RPMI7951 (cell line): ENCODE results near the gene RNU6-1. TPM values are rescaled to one million over a fixed set of nuclear protein-coding genes. Genes with fewer than 3 reads are reported as not detected.
A peak's percentile ranks its signal among the peaks of the same experiment; 100 is the strongest.

Experiments used
- DNase-seq: peaks from one replicate; pipeline ENCODE4 v3.0.0-alpha.2; 2012; ENCODE audit warnings: low read depth
- total RNA-seq: library from RNA; depleted of rRNA; stranded (reverse); fragments of >200 nt; shearing (Covaris generic); gene quantifications from 2 replicates; pipeline ENCODE4 v1.2.3, GENCODE V29; 2014

RNU6-1 gene
- total RNA-seq, 1 experiment from 2014 or later, result not detected

DNA sequence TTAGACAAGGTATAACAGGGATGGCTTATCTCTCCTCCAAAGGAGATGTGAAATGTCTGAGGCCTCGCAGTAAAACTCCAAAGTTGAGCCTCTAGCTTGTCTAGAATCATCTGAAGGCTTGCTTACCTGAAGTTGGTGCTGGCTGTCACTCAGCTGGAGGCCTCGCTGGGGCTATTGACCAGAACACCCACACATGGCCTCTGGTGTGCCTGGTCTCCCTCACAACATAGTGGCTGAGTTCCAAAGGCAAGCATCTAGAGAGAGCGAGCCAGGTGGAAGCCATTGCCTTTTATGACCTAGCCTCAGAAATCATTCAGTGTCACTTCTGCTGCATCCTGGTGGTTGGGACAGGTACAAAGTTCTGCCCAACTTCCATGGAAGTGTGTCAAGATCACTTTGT is 17.4 kb upstream of the RNU6-1 start:
- no peak for DNase-seq

DNA sequence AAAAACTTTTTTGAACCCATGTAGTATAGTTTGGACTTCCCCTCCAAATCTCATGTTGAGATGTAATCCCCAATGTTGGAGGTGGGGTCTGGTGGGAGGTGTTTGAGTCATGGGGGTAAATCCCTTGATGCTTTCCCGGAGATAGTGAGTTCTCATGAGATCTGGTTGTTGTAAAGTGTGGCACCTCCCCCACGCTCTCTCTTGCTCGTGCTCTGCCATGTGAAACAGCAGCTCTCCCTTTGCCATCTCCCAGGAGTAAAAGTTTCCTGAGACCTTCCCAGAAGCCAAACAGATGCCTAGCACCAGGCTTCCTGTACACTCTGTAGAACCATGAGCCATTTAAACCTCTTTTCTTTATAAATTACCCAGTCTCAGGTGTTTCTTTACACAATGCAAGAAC is 16.0 kb upstream of the RNU6-1 start:
- no peak for DNase-seq

DNA sequence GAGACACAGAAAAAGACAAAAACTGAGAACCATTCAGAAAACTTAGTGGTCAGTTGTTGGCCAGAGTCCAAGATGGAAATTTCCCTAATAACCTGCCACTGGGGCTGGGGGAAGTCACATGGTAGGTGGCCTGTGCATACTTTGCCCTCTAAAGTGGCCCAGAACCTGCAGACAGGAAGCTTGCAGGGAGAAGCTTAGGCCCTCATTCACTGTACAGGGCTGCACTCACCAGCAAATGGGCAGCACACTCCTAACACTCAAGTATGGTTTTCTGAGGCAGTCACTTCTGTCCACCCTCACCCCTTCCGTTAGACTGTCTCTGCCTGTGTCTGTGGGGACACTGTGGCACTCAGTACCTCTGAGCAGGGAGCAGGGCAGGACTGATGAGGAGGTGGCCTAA is 14.5 kb upstream of the RNU6-1 start:
- DNase-seq, result no peak

DNA sequence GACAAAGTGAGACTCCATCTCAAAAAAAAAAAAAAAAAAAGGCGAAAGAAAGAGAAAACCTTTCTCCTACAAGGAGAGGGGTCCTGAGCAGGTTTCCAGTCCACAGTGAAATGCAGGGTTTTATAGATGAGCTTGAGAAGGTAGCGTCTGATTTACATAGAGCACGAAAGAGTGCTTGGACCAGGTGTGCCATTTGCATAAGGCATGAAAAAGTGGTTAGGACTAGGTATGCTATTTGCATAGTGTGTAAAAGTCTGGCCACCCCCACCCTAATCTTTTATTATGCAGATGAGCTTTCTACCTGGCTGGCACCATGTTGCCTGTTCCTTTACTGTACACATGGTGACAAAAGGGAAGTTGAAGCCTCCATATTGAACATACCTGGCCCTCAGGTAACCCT is 13.6 kb upstream of the RNU6-1 start:
- DNase-seq, result no peak

DNA sequence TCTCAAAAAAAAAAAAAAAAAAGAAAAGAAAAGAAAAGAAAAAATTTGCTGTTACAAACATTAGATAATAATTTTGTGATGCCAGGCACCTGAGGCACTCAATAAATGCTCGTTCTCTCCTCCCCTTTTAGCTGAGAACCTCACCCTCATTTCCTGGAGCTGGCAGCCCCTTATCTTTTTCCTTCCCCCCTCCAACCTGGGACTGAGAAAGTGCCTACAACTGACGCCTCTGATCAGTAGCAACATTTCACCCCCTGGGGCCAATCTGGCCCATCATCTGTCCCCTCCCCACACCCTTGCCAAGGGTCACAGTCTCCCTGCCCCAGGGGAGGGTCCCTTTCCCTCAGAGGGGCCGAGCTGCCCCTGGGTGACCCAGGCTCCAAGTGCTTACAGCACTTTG is 12.6 kb upstream of the RNU6-1 start:
- no peak for DNase-seq

DNA sequence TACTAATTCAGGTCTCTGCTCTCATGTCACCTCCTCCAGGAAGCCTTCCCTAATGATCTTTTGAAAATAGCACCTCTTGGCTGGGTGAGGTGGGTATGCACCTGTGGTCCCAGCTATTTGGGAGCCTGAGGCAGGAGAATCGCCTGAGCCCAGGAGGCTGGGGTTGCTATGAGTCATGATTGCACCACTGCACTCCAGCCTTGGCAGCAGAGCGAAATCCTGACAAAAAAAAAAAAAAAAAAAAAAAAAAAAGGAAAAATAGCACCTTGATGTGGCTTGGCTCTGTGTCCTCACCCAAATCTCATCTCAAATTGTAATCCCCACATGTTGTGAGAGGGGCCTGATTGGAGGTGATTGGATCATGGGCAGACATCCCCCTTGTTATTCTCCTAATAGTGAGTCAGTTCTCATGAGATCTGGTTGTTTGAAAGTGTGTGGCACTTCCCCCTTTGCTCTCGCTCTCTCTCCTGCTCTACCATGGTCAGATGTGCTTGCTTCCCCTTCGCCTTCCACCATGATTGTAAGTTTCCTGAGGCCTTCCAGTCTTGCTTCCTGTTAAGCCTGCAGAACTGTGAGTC is 11.2 kb upstream of the RNU6-1 start:
- DNase-seq, result peak; percentile 68

DNA sequence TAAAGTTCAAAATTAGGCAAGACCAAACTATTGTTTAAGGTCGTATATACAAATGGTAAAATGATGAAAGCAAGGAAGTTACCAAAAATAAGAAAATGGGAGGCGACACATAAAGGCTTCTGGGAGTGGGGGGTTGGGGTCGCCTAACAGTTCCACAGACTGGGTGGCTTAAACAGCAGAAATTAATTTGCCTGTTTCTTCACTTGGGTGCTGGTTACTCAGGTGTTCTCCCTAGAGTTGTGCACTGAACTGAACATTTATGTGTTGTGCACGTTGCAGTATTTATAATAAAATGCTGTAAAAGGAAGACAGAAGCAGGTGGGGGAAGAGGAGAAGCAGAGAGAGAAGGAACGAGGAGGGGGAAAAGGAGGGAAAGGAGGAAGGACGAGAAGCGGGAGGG is 10.5 kb upstream of the RNU6-1 start:
- no peak for DNase-seq

DNA sequence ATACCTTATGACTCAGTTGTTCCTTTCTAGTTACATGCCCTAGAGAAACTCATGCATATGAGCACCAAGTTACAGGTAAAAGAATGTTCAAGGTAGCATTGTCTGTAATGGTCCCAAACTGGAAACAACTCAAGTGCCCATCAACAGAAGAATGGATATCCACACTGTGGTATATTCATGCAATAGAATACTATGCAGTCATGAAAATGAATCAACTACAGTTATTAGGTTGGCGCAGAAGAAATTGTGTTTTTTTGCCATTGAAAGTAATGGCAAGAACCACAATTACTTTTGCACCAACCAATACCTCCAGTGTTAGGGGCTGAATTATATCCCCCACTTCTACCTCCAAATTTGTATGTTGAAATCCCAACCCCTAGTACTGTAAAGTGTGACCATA is 9.7 kb upstream of the RNU6-1 start:
- no peak for DNase-seq

DNA sequence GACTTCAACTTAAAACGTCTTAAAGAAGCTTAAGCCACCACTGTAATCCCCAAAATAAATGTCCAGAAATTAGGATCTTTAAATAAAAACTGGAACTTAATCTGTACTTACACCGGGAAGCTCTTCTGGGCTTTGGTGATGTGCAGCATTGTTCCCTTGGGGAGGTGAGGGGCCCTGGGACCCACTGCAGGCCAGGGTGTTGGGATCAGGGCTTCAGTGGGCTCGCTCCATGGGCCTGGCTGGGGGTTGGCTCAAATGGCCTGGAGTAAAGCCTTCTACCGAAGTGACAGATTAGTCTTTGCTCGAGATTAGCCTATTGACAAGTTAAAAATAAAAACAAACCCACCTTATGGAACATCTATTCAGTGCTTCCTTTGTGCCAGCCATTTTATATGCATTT is 6.1 kb upstream of the RNU6-1 start:
- no peak for DNase-seq

DNA sequence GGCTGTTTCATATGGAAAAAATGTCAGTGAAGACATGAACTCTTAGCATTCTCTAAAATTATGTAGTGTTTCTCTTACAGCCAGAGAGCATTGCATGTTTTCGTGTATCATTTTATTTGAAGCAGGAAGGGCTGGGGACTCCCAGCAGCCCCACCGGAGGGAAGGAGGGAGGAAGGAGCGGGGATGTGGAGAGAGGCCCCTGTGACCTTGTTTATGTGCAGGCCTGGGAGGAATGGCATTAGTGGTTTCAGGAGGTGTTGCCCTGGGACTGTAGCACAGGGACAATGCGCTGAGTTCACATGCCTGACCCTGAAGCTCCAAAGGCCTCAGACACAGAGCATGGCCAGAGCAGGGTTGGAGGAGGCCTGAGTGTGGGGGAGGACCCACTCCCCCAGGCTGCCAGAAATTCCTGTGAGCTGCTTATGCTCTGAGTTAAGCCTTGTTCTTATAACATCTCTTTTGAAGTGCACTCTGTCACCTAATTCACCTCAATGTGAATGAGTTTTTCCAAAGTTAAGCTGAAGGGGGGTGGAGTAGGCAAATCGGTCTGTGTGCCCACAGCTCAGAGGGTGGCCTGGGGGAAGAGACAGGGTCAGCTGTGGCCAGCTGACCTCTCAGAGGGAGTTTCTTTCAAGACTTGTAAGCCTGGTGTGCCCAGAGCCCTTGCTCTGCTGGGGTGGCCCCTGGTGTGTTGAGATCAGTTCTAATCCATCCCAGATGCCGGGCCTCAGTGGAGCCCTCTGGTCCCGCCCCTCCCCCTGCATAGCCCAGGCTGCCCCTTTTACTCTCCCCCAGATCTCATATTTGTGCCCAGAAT is 3.9 kb upstream of the RNU6-1 start:
- DNase-seq, result peak; percentile 25

DNA sequence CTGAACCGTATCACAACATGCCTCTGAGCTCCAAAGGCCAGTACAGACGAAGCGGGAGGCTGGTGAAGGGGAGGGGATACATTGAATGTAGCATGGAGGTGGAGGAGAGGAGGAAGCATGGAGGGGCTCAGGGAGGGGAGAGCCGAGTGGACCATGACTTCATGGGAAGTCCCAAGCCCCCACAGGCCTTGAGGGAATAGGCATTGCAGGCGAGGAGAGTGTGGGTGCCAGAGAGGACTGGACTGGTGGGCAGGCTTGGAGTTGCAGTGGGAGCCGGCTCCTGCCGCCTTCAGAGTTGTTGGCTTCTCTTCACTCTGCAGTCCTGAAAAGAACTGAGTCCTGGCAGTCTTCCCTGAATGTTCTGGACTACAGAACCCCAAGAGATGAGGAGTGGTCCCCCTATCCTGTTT is 3.3 kb upstream of the RNU6-1 start:
- DNase-seq, result no peak

DNA sequence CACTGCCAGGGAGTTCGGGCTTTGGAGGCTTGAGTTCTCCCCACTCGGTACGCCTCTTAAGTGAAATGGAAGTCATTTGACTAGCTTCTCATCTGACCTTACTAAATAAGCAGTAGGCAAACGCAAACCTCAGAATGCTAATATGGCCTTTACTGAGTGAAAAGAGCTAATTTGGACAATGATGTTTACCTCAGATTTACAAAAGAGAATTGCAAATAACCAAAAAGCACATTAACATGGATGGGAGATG is 1.6 kb upstream of the RNU6-1 start:
- DNase-seq, result no peak

DNA sequence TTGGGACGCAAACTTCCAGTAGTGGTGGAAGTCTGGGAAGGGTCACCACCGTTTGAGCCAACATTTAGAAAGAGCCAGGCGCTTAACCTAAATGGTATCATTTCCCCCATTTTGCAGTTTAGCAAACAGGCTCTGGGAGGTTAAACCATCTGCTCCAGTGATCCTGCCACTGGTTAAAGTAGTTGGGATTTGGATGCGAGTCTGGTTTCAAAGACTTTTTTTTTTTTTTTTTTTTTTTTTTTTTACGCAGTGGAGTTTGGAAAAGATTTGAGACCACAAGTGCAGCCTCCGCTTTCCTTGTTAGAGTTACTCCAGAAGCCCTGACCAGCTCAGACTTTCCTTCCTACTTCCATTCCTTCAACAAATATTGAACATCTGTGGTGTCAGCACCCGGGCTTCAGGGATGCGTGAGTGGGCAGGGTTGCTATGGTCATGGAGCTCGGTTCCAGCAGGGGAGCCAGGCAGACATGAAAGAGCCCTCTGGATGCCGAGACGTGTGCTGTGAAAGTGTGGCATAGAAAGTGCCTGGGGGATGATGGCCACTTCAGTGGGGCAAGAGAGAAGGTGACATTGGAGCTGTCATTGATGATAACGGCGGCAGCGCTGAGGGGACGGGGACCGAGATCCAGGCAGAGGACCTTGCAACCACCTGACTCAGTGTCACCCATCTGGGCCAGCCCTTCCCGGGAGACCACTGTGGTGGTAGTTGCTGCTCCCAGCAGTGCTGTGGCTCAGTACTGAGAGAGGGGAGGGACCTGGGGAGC is 1.1 kb upstream of the RNU6-1 start:
- peak; percentile 59 for DNase-seq

DNA sequence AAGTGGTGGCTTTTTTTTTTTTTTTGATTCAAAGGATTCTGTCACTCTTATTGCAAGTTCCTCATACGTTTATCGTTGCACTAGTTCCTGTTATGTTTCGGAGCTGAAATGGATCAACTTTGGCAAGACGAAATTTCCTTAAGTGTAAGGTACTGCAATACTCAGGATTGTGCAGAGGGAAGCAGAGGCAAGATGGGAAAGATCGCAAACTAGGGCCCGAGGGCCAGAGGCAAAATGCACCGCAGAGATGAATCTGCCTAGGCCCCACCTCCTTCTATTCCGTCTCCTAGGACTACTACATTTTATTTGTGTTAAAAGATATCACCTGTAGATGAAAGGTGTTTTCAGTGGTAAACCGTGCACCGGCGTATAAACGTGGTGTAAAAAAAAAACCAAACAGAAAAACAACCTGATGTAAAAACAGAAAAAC is 331 bp downstream of the RNU6-1 start:
- peak; percentile 72 for DNase-seq

DNA sequence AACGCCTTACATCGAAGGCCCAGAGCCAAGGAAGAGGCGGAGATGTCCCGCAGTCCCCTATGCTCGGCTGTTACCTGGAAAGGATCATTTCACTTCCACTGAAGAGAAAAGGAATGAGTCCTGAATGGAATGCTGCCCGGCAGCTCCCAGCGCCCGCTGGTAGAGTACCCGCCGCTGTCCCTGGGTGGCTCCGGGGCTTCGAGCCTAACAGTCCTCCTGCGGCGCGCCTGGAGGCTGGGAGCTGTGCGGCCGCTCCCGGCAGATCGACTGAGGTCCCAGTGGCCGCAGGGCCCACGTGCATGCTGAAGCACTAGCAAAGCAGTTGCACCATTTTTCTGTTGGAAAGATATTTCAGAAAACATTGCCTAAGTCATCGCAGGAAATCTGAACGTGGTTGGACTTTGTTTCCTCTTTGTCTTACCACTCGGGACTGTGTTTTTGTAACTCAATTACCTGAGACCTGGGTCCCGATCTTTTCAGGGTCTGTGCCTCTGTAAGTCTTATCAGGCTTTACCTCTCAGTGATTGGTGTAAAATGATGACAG is 984 bp downstream of the RNU6-1 start:
- peak; percentile 62 for DNase-seq

DNA sequence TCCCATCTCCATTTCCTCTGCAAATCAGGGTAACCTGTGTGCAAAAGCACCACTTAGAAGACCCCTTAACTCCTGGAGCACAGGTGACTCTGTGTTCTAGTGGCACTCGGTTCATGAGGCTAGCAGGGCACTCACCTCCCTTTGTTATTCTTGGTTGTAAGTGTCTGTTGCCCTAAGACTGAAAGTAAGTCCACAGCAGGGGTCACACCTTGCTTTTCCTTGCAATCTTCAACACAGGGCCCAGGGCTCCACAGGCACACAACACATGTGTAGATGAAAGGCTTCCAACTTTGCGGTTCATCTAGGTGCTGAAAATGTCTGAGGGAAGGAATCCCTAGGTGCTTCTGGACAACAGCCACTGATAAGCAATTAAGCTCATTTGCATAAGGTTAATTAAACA is 2.9 kb downstream of the RNU6-1 start:
- DNase-seq, result no peak

DNA sequence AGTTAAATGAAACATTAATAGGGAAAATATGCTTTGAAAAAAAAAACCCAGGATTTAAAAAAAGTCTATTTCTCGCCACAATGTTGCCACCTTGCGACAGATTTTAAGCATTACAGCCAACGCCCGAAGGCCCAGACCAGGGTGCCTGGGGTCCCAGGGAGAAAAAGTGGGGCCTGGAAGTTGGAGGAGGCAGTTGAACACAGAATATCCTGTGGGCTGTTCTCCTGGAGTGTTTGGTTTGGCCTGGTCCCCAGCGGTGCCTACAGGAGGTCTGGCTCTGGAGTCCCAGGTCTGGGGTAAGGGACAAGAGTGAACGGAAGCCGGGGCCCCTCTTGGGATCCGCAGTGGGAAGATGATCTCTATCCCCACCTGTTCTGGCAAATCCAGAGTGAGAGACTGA is 3.4 kb downstream of the RNU6-1 start:
- peak; percentile 36 for DNase-seq

DNA sequence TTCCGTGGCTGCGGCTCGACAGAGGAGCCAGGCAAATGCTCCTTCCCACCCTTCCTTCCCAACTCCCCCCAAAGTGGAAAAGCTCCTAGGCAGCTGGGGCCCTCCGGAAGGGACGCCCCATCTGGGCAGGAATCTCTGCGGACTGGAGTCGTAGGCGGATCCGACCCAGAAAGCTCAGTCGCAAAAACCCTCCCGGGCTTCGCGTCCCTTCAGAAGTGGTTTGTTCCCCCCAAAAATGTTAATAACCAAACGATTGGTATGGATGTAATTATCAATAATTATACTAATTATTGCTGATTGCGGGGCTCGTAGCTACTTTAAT is 3.8 kb downstream of the RNU6-1 start:
- DNase-seq, result no peak

DNA sequence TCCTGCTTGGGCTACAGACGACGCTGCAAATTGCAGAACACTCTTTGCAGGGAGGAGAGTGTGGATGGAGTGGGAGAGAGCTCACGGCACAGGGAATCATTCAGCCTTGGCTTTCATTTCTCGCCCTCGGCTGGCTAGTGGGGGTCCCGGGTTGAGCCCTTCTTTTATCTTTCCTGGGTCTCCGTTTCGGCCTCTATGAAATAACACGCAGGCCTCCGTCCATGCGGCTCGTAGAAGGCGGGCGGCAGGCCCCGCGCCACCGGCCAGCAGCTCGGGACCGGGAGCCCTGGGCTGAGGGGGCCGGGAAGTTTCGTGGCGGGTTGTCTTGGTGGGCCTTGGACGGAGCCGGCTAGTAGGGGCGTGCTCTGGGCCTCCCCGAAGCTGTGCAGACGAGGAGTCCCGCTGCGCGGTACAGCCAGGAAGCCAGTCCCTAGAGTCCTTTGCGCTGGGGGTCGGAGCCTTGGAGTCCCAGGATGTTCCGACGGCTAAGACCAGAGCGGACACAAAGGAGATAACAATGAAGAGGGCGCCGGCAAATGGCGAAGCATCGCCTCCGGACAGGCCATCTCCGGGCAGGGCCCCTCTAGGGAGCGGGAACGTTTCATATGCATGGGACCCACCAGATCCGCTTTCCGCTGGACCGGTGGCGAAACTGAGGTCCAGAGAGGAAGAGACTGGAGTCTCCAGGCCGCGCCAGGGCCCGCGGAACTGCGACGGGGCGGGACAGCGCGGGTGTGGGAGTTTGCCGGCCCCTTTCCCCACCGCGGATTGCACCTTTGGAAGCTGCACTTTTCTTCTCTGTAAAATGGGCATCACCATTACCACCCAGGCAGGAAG is 4.3 kb downstream of the RNU6-1 start:
- DNase-seq, result no peak

DNA sequence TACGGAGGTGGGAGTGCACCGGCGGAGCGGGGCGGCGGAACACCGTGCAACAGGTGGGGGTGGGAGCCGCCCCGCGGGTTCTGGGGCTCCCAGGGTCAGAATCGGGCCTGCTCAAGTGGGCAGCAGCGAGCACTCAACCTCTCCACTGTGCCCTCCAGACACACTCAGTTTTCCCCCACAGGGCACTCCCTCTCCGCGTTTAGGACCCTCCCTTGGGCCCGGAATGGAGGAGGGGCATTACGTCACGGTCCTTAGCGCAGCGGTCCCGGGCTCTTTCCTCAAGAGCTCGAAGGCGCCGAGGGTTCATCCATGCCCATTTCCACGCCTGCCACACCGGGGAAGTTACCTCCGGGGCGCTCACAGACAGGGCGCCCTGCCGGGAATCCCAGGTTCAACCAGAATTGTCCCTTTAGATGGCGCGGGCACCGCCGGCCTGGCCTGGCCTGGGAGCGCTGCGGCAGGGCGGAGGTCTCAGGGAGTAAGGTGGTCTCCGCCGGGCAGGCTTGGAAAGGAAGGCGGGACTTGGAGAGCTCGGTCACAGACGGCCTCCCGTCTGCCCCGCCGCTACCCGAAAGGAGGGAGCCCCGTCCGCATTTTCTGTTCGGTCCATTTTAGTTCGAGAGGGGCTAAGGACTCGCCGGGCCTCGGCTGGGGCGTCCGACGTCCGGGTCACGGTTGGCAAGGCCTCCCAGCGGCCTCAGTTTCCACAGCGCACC is 5.1 kb downstream of the RNU6-1 start:
- no peak for DNase-seq

DNA sequence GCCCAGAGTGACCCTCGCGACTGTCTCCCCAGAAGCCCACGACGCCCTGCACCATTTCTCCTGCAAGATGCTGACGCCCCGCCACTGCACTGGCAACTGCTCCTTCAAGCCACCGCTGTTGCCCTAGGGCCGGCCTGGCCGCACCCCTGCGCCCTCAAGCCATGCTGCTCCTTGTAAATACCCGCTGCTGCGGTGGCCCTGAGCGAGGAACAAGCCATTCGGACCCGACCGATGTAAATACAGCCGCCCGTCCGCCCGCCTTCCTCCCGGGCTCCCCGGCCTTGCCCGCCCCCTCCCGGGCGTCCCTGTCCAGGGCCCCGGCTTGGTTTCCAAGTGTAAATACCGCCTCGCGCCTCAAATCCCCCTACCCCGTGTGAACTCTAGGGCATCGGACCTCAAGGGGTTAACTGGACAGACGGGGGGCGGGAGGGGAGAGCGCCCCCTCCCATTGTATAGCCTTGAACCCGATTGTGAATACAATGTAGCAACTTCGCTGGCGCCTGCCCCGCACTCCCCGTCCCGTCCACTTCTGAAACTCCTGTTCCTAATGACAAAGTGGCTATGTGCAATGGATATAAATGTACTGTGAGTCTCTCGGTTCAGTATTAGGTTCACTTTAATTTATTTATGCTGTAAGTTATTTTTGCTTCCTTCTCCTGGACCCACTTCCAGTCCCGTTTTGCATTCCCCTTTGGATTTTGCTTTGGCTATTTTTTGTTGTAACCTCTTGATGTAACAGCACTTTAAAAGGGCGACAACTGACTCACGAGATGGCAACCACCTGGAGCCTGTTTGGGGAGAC is 5.9 kb downstream of the RNU6-1 start:
- peak; percentile 35 for DNase-seq
